Neural cell (in vitro differentiated cells): ENCODE data around the gene SPINK2. TPM values are rescaled to one million over a fixed set of nuclear protein-coding genes. Genes with fewer than 3 reads are reported as not detected.

Experiments
- H2AFZ ChIP-seq: fragments of 200-600, 300-800 bp; sonication (generic), shearing (Covaris generic); 2 replicates; pipeline ENCODE4 v1.6.0; 2014; ENCODE audit warnings: low read depth, mild to moderate bottlenecking, antibody characterized with exemption, low read length, moderate library complexity
- H3F3A ChIP-seq: fragments of 200-600 bp; shearing (Covaris generic); 2 replicates; pipeline ENCODE4 v1.6.1; 2016; ENCODE audit warnings: mild to moderate bottlenecking, moderate library complexity, mixed read lengths, antibody characterized with exemption, low read length; ENCODE audit not compliant: insufficient read depth, poor library complexity, severe bottlenecking
- H3K27ac ChIP-seq: fragments of 200-600, 300-800 bp; sonication (generic), shearing (Covaris generic); 2 replicates; pipeline ENCODE4 v1.5.1; 2014; ENCODE audit warnings: mild to moderate bottlenecking, low read length, moderate library complexity
- H3K27me3 ChIP-seq: fragments of 300-800, 200-600 bp; sonication (generic), shearing (Covaris generic); 2 replicates; pipeline ENCODE4 v1.6.0; 2014; ENCODE audit warnings: mild to moderate bottlenecking, low read depth, low read length, moderate library complexity; ENCODE audit not compliant: insufficient read depth
- H3K36me3 ChIP-seq: fragments of 300-800, 200-600 bp; sonication (generic), shearing (Covaris generic); 2 replicates; pipeline ENCODE4 v1.5.1; 2014; ENCODE audit warnings: mild to moderate bottlenecking, antibody characterized with exemption, low read length, moderate library complexity; ENCODE audit not compliant: insufficient read depth
- H3K4me2 ChIP-seq: fragments of 300-800, 200-600 bp; sonication (generic), shearing (Covaris generic); 2 replicates; pipeline ENCODE4 v1.6.0; 2014; ENCODE audit warnings: mild to moderate bottlenecking, low read length
- H3K4me3 ChIP-seq: fragments of 300-800, 200-600 bp; sonication (generic), shearing (Covaris generic); 2 replicates; pipeline ENCODE4 v1.5.1; 2014; ENCODE audit warnings: mild to moderate bottlenecking, low read length, moderate library complexity
- H3K79me2 ChIP-seq: fragments of 200-600 bp; shearing (Covaris generic); replicated peaks from 2 replicates; pipeline ENCODE4 v1.6.0; 2014; ENCODE audit warnings: mild to moderate bottlenecking, low read length, moderate library complexity; ENCODE audit not compliant: insufficient read depth
- H3K9ac ChIP-seq: fragments of 300-800, 200-600 bp; sonication (generic), shearing (Covaris generic); 2 replicates; pipeline ENCODE4 v1.6.1; 2016; ENCODE audit warnings: mild to moderate bottlenecking, low read length, mixed read lengths
- H3K9me2 ChIP-seq: fragments of 200-600 bp; shearing (Covaris generic); 2 replicates; pipeline ENCODE4 v1.6.1; 2016; ENCODE audit warnings: mild to moderate bottlenecking, low read length, mixed read lengths; ENCODE audit not compliant: insufficient read depth
- H3K9me3 ChIP-seq: fragments of 200-600, 300-800 bp; sonication (generic), shearing (Covaris generic); 2 replicates; pipeline ENCODE4 v1.6.1; 2016; ENCODE audit warnings: mild to moderate bottlenecking, mixed run types, low read length, moderate library complexity, mixed read lengths
- H4K20me1 ChIP-seq: fragments of 200-600 bp; shearing (Covaris generic); 2 replicates; pipeline ENCODE4 v1.6.1; 2016; ENCODE audit warnings: mild to moderate bottlenecking, mixed run types; ENCODE audit not compliant: insufficient read depth
- EP300 ChIP-seq: fragments of 450-650 bp; conservative IDR thresholded peaks from 2 replicates; pipeline ENCODE4 v1.6.1; 2014; ENCODE audit warnings: antibody characterized with exemption, mild to moderate bottlenecking, moderate library complexity; ENCODE audit not compliant: poor library complexity, severe bottlenecking
- EZH2 ChIP-seq: fragments of 200-600, 300-800 bp; shearing (Covaris generic), sonication (generic); IDR thresholded peaks from 2 replicates; pipeline ENCODE4 v1.6.1; 2014; ENCODE audit warnings: antibody characterized with exemption, low read length, borderline replicate concordance, mild to moderate bottlenecking; ENCODE audit not compliant: insufficient read depth, poor library complexity, severe bottlenecking
- MXI1 ChIP-seq: fragments of 450-650 bp; conservative IDR thresholded peaks from 2 replicates; pipeline ENCODE4 v1.6.1; 2014; ENCODE audit warnings: antibody characterized with exemption, mild to moderate bottlenecking; ENCODE audit not compliant: poor library complexity, severe bottlenecking
- POLR2AphosphoS5 ChIP-seq: IDR thresholded peaks from 2 replicates; pipeline ENCODE4 v1.6.1; 2012
- RAD21 ChIP-seq: fragments of 450-650 bp; conservative IDR thresholded peaks from 2 replicates; pipeline ENCODE4 v1.6.1; 2014; ENCODE audit warnings: antibody characterized with exemption, mild to moderate bottlenecking, moderate library complexity
- SMC3 ChIP-seq: fragments of 450-650 bp; conservative IDR thresholded peaks from 2 replicates; pipeline ENCODE4 v1.6.1; 2014; ENCODE audit warnings: antibody characterized with exemption, mild to moderate bottlenecking, moderate library complexity; ENCODE audit not compliant: poor library complexity
- TAF1 ChIP-seq: IDR thresholded peaks from 2 replicates; pipeline ENCODE4 v1.6.1; 2012; ENCODE audit warnings: low read depth
- polyA plus RNA-seq: library from polyadenylated mRNA; depleted of rRNA; stranded (reverse); fragments of >200 nt; gene quantifications from 2 replicates; pipeline ENCODE4 v1.2.3, GENCODE V29; 2014
- TF ChIP-seq, protein P1 (sequence below): IDR thresholded peaks from 2 replicates; pipeline ENCODE4 v1.6.1; 2012; ENCODE audit warnings: borderline replicate concordance
- TF ChIP-seq, protein P2 (sequence below): fragments of 450-650 bp; IDR thresholded peaks from 2 replicates; pipeline ENCODE4 v1.5.1; 2014; ENCODE audit warnings: antibody characterized with exemption, mild to moderate bottlenecking, moderate library complexity; ENCODE audit not compliant: poor library complexity, severe bottlenecking

Gene SPINK2
- polyA plus RNA-seq, 1 donor from 2014 or later = 1.4 TPM

DNA sequence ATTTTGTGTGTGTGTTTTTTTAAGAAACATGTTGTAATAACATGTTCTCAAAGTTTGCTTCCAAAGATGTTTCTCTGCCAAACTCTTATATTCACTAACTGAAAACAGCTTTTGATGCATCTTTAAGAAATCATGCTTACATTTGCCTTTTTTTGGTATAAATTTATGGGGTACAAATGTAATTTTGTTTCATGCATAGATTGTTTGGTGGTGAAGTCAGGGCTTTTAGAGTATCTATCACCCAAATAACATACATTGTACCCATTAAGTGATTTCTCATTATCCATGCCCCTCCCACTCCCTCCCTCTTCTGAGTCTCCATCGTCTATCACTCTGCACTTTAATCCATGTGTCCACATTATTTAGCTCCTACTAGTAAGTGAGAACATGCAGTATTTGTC, 30.8 kb downstream of the SPINK2 start:
- no peak overlapping the region for H3K4me3 ChIP-seq
- H3K9me3 ChIP-seq = no peaks in the 10 kb centered on the region
- H3K27ac ChIP-seq = no peak overlapping the region
- no peaks in the 10 kb centered on the region for H3F3A ChIP-seq
- H3K9ac ChIP-seq = no peak overlapping the region
- no peaks in the 10 kb centered on the region for H3K9me2 ChIP-seq
- no peak overlapping the region for H2AFZ ChIP-seq
- no peaks in the 10 kb centered on the region for H4K20me1 ChIP-seq
- TF ChIP-seq POLR2AphosphoS5 = no peak
- TF ChIP-seq RAD21 = no peak
- TF ChIP-seq, protein P1, sequence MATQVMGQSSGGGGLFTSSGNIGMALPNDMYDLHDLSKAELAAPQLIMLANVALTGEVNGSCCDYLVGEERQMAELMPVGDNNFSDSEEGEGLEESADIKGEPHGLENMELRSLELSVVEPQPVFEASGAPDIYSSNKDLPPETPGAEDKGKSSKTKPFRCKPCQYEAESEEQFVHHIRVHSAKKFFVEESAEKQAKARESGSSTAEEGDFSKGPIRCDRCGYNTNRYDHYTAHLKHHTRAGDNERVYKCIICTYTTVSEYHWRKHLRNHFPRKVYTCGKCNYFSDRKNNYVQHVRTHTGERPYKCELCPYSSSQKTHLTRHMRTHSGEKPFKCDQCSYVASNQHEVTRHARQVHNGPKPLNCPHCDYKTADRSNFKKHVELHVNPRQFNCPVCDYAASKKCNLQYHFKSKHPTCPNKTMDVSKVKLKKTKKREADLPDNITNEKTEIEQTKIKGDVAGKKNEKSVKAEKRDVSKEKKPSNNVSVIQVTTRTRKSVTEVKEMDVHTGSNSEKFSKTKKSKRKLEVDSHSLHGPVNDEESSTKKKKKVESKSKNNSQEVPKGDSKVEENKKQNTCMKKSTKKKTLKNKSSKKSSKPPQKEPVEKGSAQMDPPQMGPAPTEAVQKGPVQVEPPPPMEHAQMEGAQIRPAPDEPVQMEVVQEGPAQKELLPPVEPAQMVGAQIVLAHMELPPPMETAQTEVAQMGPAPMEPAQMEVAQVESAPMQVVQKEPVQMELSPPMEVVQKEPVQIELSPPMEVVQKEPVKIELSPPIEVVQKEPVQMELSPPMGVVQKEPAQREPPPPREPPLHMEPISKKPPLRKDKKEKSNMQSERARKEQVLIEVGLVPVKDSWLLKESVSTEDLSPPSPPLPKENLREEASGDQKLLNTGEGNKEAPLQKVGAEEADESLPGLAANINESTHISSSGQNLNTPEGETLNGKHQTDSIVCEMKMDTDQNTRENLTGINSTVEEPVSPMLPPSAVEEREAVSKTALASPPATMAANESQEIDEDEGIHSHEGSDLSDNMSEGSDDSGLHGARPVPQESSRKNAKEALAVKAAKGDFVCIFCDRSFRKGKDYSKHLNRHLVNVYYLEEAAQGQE = no peak
- no peak for TF ChIP-seq MXI1
- TF ChIP-seq EZH2 = no peak
- no peak for TF ChIP-seq TAF1
- TF ChIP-seq, protein P2, sequence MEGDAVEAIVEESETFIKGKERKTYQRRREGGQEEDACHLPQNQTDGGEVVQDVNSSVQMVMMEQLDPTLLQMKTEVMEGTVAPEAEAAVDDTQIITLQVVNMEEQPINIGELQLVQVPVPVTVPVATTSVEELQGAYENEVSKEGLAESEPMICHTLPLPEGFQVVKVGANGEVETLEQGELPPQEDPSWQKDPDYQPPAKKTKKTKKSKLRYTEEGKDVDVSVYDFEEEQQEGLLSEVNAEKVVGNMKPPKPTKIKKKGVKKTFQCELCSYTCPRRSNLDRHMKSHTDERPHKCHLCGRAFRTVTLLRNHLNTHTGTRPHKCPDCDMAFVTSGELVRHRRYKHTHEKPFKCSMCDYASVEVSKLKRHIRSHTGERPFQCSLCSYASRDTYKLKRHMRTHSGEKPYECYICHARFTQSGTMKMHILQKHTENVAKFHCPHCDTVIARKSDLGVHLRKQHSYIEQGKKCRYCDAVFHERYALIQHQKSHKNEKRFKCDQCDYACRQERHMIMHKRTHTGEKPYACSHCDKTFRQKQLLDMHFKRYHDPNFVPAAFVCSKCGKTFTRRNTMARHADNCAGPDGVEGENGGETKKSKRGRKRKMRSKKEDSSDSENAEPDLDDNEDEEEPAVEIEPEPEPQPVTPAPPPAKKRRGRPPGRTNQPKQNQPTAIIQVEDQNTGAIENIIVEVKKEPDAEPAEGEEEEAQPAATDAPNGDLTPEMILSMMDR = no peak
- no peak for TF ChIP-seq SMC3
- no peak for TF ChIP-seq EP300
- H3K36me3 ChIP-seq = no peaks in the 10 kb centered on the region
- H3K27me3 ChIP-seq = no peaks in the 10 kb centered on the region
- H3K79me2 ChIP-seq = no peaks in the 10 kb centered on the region
- H3K4me2 ChIP-seq = no peak overlapping the region

- Histone ChIP-seq H4K20me1 (no peaks in the 10 kb centered on the region), H3K27me3 (no peaks in the 10 kb centered on the region), H3K27ac (no peak overlapping the region), H3F3A (no peaks in the 10 kb centered on the region), H3K36me3 (no peaks in the 10 kb centered on the region), H3K9me3 (no peaks in the 10 kb centered on the region), H3K79me2 (no peaks in the 10 kb centered on the region), H3K9ac (no peak overlapping the region), H3K4me3 (no peak overlapping the region), H3K4me2 (no peak overlapping the region), H2AFZ (no peak overlapping the region), H3K9me2 (no peaks in the 10 kb centered on the region)
- TF ChIP-seq SMC3 (no peak), EZH2 (no peak), MXI1 (no peak), POLR2AphosphoS5 (no peak), TAF1 (no peak), RAD21 (no peak), EP300 (no peak)
- TF ChIP-seq, protein P1 = no peak
- TF ChIP-seq, protein P2 = no peak
Observed at GRCh38 chr4:56788081-56788480, 33.4 kb downstream of the SPINK2 start.
